Measurements from ENCODE around the gene SIGLEC14. TPM values are rescaled to one million over a fixed set of nuclear protein-coding genes. Genes with fewer than 3 reads are reported as not detected.

Gene SIGLEC14
- total RNA-seq, 2 experiments from 2014 or later: not detected

DNA sequence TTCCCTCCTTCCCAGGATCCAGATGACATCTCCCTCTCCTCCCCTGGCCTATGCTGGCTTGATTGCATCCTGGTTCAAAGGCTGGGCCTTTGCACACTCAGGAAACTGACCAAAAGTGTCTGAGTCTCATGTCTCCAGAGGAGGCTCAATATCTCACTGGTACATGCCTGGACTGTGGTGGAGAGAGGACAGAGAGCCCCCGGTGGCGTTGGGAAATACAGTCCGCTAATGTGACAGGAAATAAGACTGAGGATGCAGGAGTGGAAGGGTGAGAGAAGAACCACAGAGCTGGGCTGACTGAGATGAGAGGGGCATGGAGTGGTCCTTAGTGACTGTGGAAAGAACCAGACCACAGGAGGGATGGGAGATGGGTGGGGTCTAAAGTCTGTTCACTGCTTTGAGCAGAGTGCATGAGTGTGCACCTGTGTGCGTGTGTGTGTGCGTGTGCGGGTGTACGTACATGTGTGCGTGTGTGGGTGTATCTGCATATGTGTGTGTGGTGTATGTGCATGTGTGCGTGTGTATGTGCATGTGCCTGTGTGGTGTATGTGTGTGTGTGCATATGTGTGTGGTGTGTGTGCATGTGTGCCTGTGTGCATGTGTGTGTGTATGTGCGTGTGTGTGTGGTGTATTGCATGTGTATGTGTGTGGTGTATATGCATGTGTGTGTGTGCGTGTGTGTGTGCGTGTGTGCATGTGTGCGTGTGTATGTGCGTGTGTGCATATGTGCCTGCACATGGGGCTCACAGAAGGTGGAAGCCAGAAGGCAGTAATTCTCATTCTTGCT, 18.3 kb downstream of the SIGLEC14 start:
- H3K4me2 ChIP-seq (ENCODE audit: low read length): no peak overlapping the region
- no peak for DNase-seq (ENCODE audit: low spot score)
- intact Hi-C loops (cut with micrococcal nuclease; ENCODE audit: unreplicated experiment): no loop called here
- H3K9me3 ChIP-seq (ENCODE audit: low read length): no peaks in the 10 kb centered on the region
- H3K9me2 ChIP-seq (ENCODE audit: insufficient read depth, low read length): no peaks in the 10 kb centered on the region
- H3K36me3 ChIP-seq (ENCODE audit: insufficient read depth, low read length): no peaks in the 10 kb centered on the region
- ChIA-PET CTCF (ENCODE audit: unreplicated experiment) (no interaction called here), POLR2A (no interaction called here)
- H3K4me3 ChIP-seq (ENCODE audit: low read depth, low read length, poor library complexity, severe bottlenecking): no peak overlapping the region
- H3K27ac ChIP-seq (ENCODE audit: low read depth, low read length, poor library complexity, severe bottlenecking): no peak overlapping the region
- no peaks in the 10 kb centered on the region for H3K4me1 ChIP-seq (ENCODE audit: insufficient read depth, low read length, poor library complexity, severe bottlenecking)
- no peaks in the 10 kb centered on the region for H3K79me2 ChIP-seq (ENCODE audit: insufficient read depth, low read depth, low read length)
- no peak for TF ChIP-seq EZH2phosphoT487 (IDR thresholded peaks at IDR 0.05; ENCODE audit: borderline replicate concordance, low read depth, low read length)
- TF ChIP-seq, protein P1, sequence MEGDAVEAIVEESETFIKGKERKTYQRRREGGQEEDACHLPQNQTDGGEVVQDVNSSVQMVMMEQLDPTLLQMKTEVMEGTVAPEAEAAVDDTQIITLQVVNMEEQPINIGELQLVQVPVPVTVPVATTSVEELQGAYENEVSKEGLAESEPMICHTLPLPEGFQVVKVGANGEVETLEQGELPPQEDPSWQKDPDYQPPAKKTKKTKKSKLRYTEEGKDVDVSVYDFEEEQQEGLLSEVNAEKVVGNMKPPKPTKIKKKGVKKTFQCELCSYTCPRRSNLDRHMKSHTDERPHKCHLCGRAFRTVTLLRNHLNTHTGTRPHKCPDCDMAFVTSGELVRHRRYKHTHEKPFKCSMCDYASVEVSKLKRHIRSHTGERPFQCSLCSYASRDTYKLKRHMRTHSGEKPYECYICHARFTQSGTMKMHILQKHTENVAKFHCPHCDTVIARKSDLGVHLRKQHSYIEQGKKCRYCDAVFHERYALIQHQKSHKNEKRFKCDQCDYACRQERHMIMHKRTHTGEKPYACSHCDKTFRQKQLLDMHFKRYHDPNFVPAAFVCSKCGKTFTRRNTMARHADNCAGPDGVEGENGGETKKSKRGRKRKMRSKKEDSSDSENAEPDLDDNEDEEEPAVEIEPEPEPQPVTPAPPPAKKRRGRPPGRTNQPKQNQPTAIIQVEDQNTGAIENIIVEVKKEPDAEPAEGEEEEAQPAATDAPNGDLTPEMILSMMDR (conservative IDR thresholded peaks at IDR 0.05; ENCODE audit: low read length): no peak
- H2AFZ ChIP-seq (ENCODE audit: low read length): no peak overlapping the region
- no peaks in the 10 kb centered on the region for H4K20me1 ChIP-seq (ENCODE audit: insufficient read depth, low read length)
- BruUV-seq (replicated peaks): no TSS peak

DNA sequence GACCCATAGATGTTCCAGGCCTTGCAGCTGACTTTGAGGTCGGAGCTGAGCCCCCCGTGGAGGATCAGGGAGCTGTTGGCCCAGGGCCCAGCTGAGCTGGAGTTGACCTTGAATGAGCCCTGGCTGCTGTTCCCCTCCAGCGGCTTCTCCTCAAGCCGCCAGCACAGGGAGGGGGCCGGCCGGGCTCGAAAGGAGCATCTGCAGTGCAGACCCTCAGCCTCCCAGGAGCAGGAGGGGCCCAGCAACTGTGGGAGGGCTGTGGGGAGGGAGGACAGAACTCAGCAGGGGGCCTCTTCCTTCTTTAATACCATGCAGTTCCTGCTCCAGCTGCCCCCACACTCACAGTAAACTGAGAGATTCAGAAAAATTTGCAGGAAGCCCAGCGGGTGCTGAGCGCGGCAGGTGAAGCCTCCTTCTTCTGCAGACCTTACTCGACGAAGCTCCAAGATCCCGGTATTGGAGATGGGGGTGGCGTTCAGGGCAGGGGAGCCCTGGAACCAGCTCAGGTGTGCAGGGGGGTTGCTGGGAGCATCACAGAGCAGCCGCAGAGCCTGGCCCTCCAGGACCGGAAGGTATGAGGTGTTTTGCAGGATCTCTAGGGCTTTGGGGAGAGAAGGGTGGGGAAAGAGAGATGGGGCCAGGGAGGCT, 19.0 kb downstream of the SIGLEC14 start:
- ChIA-PET CTCF (ENCODE audit: unreplicated experiment) (interaction anchor here (0.7 kb wide), 1 partner anchor 20 kb away, joined by 3 read pairs; no protein-coding TSS in a partner anchor), POLR2A (no interaction called here)
- Histone ChIP-seq H3K4me2 (ENCODE audit: low read length) (no peak overlapping the region), H3K36me3 (ENCODE audit: insufficient read depth, low read length) (no peaks in the 10 kb centered on the region), H3K9me3 (ENCODE audit: low read length) (no peaks in the 10 kb centered on the region), H3K4me3 (ENCODE audit: low read depth, low read length, poor library complexity, severe bottlenecking) (no peak overlapping the region), H2AFZ (ENCODE audit: low read length) (no peak overlapping the region), H3K9me2 (ENCODE audit: insufficient read depth, low read length) (no peaks in the 10 kb centered on the region), H4K20me1 (ENCODE audit: insufficient read depth, low read length) (no peaks in the 10 kb centered on the region), H3K79me2 (ENCODE audit: insufficient read depth, low read depth, low read length) (no peaks in the 10 kb centered on the region), H3K27ac (ENCODE audit: low read depth, low read length, poor library complexity, severe bottlenecking) (no peak overlapping the region), H3K4me1 (ENCODE audit: insufficient read depth, low read length, poor library complexity, severe bottlenecking) (no peaks in the 10 kb centered on the region)
- no TSS peak for BruUV-seq (replicated peaks)
- TF ChIP-seq EZH2phosphoT487 (IDR thresholded peaks at IDR 0.05; ENCODE audit: borderline replicate concordance, low read depth, low read length): no peak
- TF ChIP-seq, protein P1 (conservative IDR thresholded peaks at IDR 0.05; ENCODE audit: low read length): no peak
- intact Hi-C loops (cut with micrococcal nuclease; ENCODE audit: unreplicated experiment): no loop called here
- DNase-seq (ENCODE audit: low spot score): no peak

DNA sequence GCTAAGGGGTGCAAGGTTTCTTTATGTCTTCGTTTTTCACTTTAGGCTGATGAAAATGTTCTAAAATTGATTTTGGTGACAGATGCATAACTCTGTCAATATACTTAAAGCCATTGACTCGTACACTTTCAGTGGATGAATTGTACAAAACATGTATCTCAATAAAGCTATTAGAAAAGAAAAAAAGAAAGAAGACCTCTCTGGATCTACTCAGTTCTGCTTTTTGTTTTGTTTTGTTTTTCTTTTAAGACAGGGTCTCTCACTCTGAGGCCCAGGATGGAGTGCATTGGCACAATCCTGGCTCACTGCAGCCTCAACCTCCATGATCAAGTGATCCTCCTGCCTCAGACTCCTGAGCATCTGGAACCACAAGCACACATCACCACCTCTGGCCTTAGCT, 19.9 kb downstream of the SIGLEC14 start:
- Histone ChIP-seq H3K9me2 (ENCODE audit: insufficient read depth, low read length) (no peaks in the 10 kb centered on the region), H3K4me3 (ENCODE audit: low read depth, low read length, poor library complexity, severe bottlenecking) (no peak overlapping the region), H3K36me3 (ENCODE audit: insufficient read depth, low read length) (no peaks in the 10 kb centered on the region), H3K4me1 (ENCODE audit: insufficient read depth, low read length, poor library complexity, severe bottlenecking) (peaks cover 2% of the 10 kb centered on the region), H4K20me1 (ENCODE audit: insufficient read depth, low read length) (no peaks in the 10 kb centered on the region), H3K9me3 (ENCODE audit: low read length) (no peaks in the 10 kb centered on the region), H3K4me2 (ENCODE audit: low read length) (no peak overlapping the region), H3K27ac (ENCODE audit: low read depth, low read length, poor library complexity, severe bottlenecking) (no peak overlapping the region), H3K79me2 (ENCODE audit: insufficient read depth, low read depth, low read length) (no peaks in the 10 kb centered on the region), H2AFZ (ENCODE audit: low read length) (no peak overlapping the region)
- CTCF ChIA-PET (ENCODE audit: unreplicated experiment): no interaction called here
- TF ChIP-seq, protein P1 (conservative IDR thresholded peaks at IDR 0.05; ENCODE audit: low read length): no peak
- no peak for TF ChIP-seq EZH2phosphoT487 (IDR thresholded peaks at IDR 0.05; ENCODE audit: borderline replicate concordance, low read depth, low read length)
- no peak for DNase-seq (ENCODE audit: low spot score)
- POLR2A ChIA-PET: no interaction called here
- intact Hi-C loops (cut with micrococcal nuclease; ENCODE audit: unreplicated experiment): no loop called here
- BruUV-seq (replicated peaks): no TSS peak

All from OCI-LY7 (cell line).